Heart right ventricle (tissue), 16 donors: ENCODE data around the gene SCN4B. TPM values are rescaled to one million over a fixed set of nuclear protein-coding genes. Genes with fewer than 3 reads are reported as not detected.

Source experiments
- ATAC-seq, 8 donors: fragments of 200-7000 bp; cut with Tn5 transposase; one replicate each; pipeline ENCODE4 v1.9.1; 2020; ENCODE audit warnings: mild to moderate bottlenecking in 8 of 8, moderate library complexity in 8 of 8, moderate number of reproducible peaks in 1 of 8
- DNase-seq, 2 donors: peaks; one replicate each; pipeline ENCODE4 v3.0.0-alpha.2; 2020
- H3K27ac ChIP-seq, 10 donors: fragments of 200-600 bp; sonication (generic) in 2 of 10; one replicate each; pipeline versions ENCODE4 v1.5.0 to v1.8.0; 2020 to 2022; ENCODE audit warnings: mild to moderate bottlenecking in 3 of 10
- H3K27me3 ChIP-seq, 7 donors: fragments of 200-600 bp; one replicate each; pipeline ENCODE4 v1.8.0; 2021 to 2022; ENCODE audit warnings: mild to moderate bottlenecking in 2 of 7
- H3K36me3 ChIP-seq, 9 donors: fragments of 200-600 bp; sonication (generic) in 1 of 9; one replicate each; pipeline versions ENCODE4 v1.5.0 to v1.8.0; 2020 to 2022; ENCODE audit warnings: mild to moderate bottlenecking in 2 of 9
- H3K4me1 ChIP-seq, 9 donors: fragments of 200-600 bp; sonication (generic) in 1 of 9; one replicate each; pipeline versions ENCODE4 v1.5.0 to v1.8.0; 2020 to 2022; ENCODE audit warnings: mild to moderate bottlenecking in 4 of 9
- H3K4me3 ChIP-seq, 10 donors: fragments of 200-600 bp; sonication (generic) in 2 of 10; one replicate each; pipeline versions ENCODE4 v1.5.0 to v1.8.0; 2020 to 2022; ENCODE audit warnings: mild to moderate bottlenecking in 7 of 10, moderate library complexity in 2 of 10
- H3K9me3 ChIP-seq, 11 donors: fragments of 200-600 bp in 10 of 11; sonication (generic) in 2 of 11; one replicate each; pipeline versions ENCODE4 v1.5.0 to v1.8.0; 2013 to 2022; ENCODE audit warnings: mild to moderate bottlenecking in 2 of 11, control low read depth in 1 of 11, moderate library complexity in 1 of 11
- CTCF ChIP-seq, 9 donors: fragments of 200-600 bp; sonication (generic) in 2 of 9; IDR thresholded peaks; one replicate each; pipeline versions ENCODE4 v1.5.0 to v1.8.0; 2021 to 2022; ENCODE audit warnings: antibody characterized with exemption in 9 of 9, mild to moderate bottlenecking in 5 of 9, moderate library complexity in 1 of 9
- WGBS, 2 donors: extraction: QIAGEN DNeasy Blood & Tissue Kit; methylation state at CpG; one replicate each; pipeline ENCODE4 v1.1.7; 2013; ENCODE audit warnings: inconsistent platforms in 1 of 2; 5-methylcytosine and 5-hydroxymethylcytosine counted together
- intact Hi-C, 10 donors: fragments of 100-400 bp; cut with DNase I; formaldehyde crosslinking; loops; one replicate each; pipeline versions ENCODE4 v1.11.1 to v1.14.2; 2022
- polyA plus RNA-seq, 2 donors: library from polyadenylated mRNA; stranded (reverse); fragments of 200-250 nt; gene quantifications; one replicate each; pipeline ENCODE4 v1.2.3, GENCODE V29; 2013
- total RNA-seq, 10 donors: library from RNA; stranded (reverse); fragmentation: NEBNext Ultra II Directional in 3 of 10; extraction: Animal tissue kit (Norgen Biotek cat#: 25700) in 3 of 10; gene quantifications; one replicate each; pipeline versions ENCODE4 v1.2.1 to v1.2.4, GENCODE V29; 2021 to 2023
- donor health status: Arrhythmogenic right ventricular cardiomyopathy.
- donor health status: ischemic (EF 13 %, LVEDD 7.1; RV severe dilation, severe dysfunction).
- donor health status: healthy with polysubstance abuse.
- donor health status: DM: no; HTN: yes; CAD: no.
- donor health status: DM: no; HTN: no; CAD: no.
- donor health status: ischemic (EF 25% LVEDD 6.9; RV normal size, moderate dysfunction).
- donor health status: ischemic (EF 25% LVEDD 5.7; RV mildly dilated, moderate dysfunction).
- donor health status: healthy.
- donor health status: DM: yes; HTN: yes; CAD: no.
- donor health status: Ischemic cardiomyopathy.
- donor health status: ischemic (EF 35%, LVEDD 5.7; RV mildly dilated, moderate dysfunction).
- donor health status: nonischemic (EF 11% LVEDD 7.7; RV severe dilation, severe dysfunction).
- donor health status: DM: yes; HTN: yes; CAD: no.
- donor health status: PGD.
- donor health status: ischemic (EF 29% LVEDD 5.4; RV normal size, mild dysfunction).
- donor health status: nonischemic (EF 23%, LVEDD 6.1; RV moderate dilation, normal function).

The SCN4B gene
- total and polyA plus RNA-seq, 12 donors = 5.4 to 17.5 (median 9.2) TPM

GRCh38 chr11:118200497-118200896 lies 47.9 kb upstream of the SCN4B start:
- ATAC-seq = no peak
- H3K4me1 ChIP-seq = peaks cover 0 to 48% (median 14%) of the 10 kb centered on the region in 9 donors
- TF ChIP-seq CTCF (IDR thresholded peaks at IDR 0.05) = no peak
- WGBS, 2 donors = 88 to 95% methylated on average over 5 of the region's 5 CpGs
- H3K4me3 ChIP-seq = no peak overlapping the region
- H3K9me3 ChIP-seq = no peaks in the 10 kb centered on the region
- H3K27ac ChIP-seq = no peak overlapping the region
- DNase-seq = no peak
- intact Hi-C loops = loop anchor here in 3 of 10 donors (2.0 to 5.0 kb wide), 3 partner anchors 147 to 152 kb away; no protein-coding TSS in a partner anchor
- H3K36me3 ChIP-seq = peaks cover 0 to 70% (median 0%) of the 10 kb centered on the region in 9 donors
- no peaks in the 10 kb centered on the region for H3K27me3 ChIP-seq

GRCh38 chr11:118199135-118199534 lies 46.5 kb upstream of the SCN4B start:
- no peak overlapping the region for H3K4me3 ChIP-seq
- H3K36me3 ChIP-seq = peaks cover 0 to 71% (median 0%) of the 10 kb centered on the region in 9 donors
- DNase-seq = no peak
- 54 to 56% methylated on average over 6 of the region's 6 CpGs for WGBS, 2 donors
- no peaks in the 10 kb centered on the region for H3K9me3 ChIP-seq
- H3K4me1 ChIP-seq = peaks cover 3 to 47% (median 20%) of the 10 kb centered on the region in 9 donors
- TF ChIP-seq CTCF (IDR thresholded peaks at IDR 0.05) = no peak
- no peaks in the 10 kb centered on the region for H3K27me3 ChIP-seq
- no peak for ATAC-seq
- peak overlapping the region in 5 of 10 donors; percentile 18 to 50 (median 27) for H3K27ac ChIP-seq
- intact Hi-C loops = loop anchor here (2.0 to 10.0 kb wide), 10 partner anchors 53 to 306 kb away; partner anchors contain the start of gene MPZL3 (in 1 of the 10)

DNA sequence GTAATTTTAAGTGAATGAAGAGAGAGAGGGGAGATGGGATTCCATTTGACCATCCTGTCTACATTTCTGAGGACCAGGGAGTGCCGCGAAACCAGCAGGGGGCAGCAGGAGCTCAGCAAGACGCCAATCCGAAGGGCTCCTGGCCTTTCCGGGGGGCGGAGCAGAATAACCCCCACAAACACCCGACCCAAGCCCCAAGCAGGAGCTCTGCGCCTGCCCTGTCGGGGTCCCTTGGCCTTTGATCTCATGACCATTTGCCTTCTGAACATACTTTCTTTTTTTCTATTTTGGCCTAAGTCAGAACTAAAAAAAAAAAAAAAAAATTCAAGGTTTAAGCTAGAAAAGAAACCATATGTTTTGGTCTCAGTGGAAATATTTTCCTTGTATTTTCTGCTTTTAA lies 45.7 kb upstream of the SCN4B start:
- H3K4me1 ChIP-seq = peaks cover 8 to 44% (median 26%) of the 10 kb centered on the region in 9 donors
- intact Hi-C loops = loop anchor here (1.0 to 10.0 kb wide), 12 partner anchors 54 to 306 kb away; partner anchors contain the start of gene MPZL3 (in 1 of the 10)
- peak overlapping the region in 2 of 10 donors; percentile 16 to 26 for H3K4me3 ChIP-seq
- H3K36me3 ChIP-seq = peaks cover 0 to 71% (median 0%) of the 10 kb centered on the region in 9 donors
- H3K9me3 ChIP-seq = no peaks in the 10 kb centered on the region
- TF ChIP-seq CTCF (IDR thresholded peaks at IDR 0.05) = peak; percentile 80 to 93 (median 90)
- 2 to 4% methylated on average over 9 of the region's 9 CpGs for WGBS, 2 donors
- DNase-seq = peak; percentile 83 to 86
- H3K27me3 ChIP-seq = no peaks in the 10 kb centered on the region
- ATAC-seq = peak; percentile 44 to 69 (median 61)
- H3K27ac ChIP-seq = peak overlapping the region in 6 of 10 donors; percentile 18 to 50 (median 26)

- ATAC-seq (peak; percentile 90 to 99 (median 96)), DNase-seq (peak; percentile 70 to 87)
- Histone ChIP-seq H3K36me3 (peaks cover 0 to 53% (median 0%) of the 10 kb centered on the region in 9 donors), H3K4me3 (no peak overlapping the region), H3K27me3 (no peaks in the 10 kb centered on the region), H3K4me1 (peaks cover 8 to 36% (median 26%) of the 10 kb centered on the region in 9 donors), H3K9me3 (peaks cover 0 to 11% (median 0%) of the 10 kb centered on the region in 11 donors), H3K27ac (peak overlapping the region; percentile 56 to 92 (median 82))
- no peak for TF ChIP-seq CTCF (IDR thresholded peaks at IDR 0.05)
- 23 to 30% methylated on average over 10 of the region's 10 CpGs for WGBS, 2 donors
- intact Hi-C loops = loop anchor here in 9 of 10 donors (2.0 to 10.0 kb wide), 9 partner anchors 18 to 310 kb away; partner anchors contain the start of genes MPZL3 (in 1 of the 9), SCN2B (in 1 of the 9) and UBE4A (in 1 of the 9)
Observed at GRCh38 chr11:118194835-118195627, 42.4 kb upstream of the SCN4B start.
